Stimulated activated CD4-positive, alpha-beta T cell treated with anti-CD3 and anti-CD28 coated beads, Interleukin-1b, Interleukin-23, amount 100 ng/mL, for 24 hours (primary cell): ENCODE measurements around the gene ZNF471.

Experiments used
- DNase-seq, 4 experiments: peaks; one replicate each; pipeline ENCODE4 v3.0.0-alpha.2; 2020; ENCODE audit warnings: low read depth in 4 of 4, low spot score in 1 of 4

The ZNF471 gene

DNA sequence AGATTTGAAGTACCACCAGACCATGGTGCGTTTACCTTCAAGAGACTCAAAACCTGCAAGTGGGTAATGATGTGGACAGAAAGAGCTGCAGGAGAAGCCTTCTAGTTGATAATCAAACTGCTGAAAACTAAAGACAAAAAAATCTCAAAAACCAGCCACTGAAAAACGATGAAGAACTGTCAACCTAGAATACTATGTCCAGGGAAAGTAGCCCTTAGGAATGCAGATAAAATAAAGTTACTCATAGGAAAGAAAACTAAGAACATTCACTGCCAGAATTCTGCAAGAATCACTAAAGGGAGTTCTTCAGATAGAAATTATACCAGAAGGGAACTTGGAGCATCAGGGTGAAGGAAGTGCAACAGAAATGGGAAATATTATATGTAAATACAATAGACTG, 64.9 kb downstream of the ZNF471 start:
- DNase-seq = no peak

DNA sequence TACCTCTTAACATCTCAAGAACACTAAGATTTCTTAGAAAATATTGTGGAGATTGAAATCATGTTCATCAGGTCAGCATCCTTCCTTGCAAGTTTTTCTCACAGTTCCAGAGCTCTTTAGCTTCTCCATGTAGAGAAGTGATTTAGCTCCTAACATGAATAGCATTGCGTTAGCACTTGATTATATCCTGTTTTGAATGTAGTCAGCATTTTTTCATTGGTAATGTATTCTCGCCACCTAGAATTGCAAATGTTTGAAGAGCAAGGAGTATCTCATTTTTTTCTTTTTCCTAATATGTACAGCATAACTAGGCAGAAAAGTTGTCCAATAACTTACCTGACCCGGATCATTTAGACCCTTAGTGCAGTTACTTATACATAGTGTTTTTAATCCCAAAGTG, 66.3 kb downstream of the ZNF471 start:
- DNase-seq = no peak

DNA sequence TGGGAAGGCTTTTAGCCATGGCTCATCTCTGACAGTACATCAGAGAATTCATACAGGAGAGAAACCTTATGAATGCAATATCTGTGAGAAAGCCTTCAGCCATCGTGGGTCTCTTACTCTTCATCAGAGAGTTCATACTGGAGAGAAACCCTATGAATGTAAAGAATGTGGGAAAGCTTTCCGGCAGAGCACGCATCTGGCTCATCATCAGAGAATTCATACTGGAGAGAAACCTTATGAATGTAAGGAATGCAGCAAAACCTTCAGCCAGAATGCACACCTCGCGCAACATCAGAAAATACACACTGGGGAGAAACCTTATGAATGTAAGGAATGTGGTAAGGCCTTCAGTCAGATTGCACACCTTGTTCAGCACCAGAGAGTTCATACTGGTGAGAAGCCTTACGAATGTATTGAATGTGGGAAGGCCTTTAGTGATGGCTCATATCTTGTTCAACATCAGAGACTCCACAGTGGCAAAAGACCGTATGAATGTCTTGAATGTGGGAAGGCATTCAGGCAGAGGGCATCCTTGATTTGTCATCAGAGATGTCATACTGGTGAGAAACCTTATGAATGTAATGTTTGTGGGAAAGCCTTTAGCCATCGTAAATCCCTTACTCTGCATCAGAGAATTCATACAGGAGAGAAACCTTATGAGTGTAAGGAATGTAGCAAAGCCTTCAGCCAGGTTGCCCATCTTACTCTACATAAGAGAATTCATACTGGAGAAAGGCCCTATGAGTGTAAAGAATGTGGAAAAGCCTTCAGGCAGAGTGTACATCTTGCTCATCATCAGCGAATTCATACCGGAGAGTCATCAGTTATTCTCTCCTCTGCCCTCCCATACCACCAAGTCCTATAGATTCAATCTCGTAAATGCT, 70.3 kb downstream of the ZNF471 start:
- DNase-seq = no peak
